Measurements from ENCODE around the gene LTV1. TPM values are rescaled to one million over a fixed set of nuclear protein-coding genes. Genes with fewer than 3 reads are reported as not detected.
"Not testable (repeated sequence)": the region's sequence is repeated elsewhere in the genome, so short reads cannot be mapped to it uniquely, and the experiment has no call there.

The LTV1 gene
- total RNA-seq, 1 donor from 2014 or later = 11.8 TPM

GRCh38 chr6:143842461-143842901 lies 657 bp upstream of the LTV1 start:
- peak in 1 of 2 donors; percentile 54 for DNase-seq (ENCODE audit: low read depth in 2 of 2)

- no peak for DNase-seq (ENCODE audit: low read depth in 2 of 2)
These were observed 500 bp downstream of the LTV1 start for GRCh38 chr6:143843677-143843999.

- peak in 1 of 2 donors; percentile 13 for DNase-seq (ENCODE audit: low read depth in 2 of 2)
These were observed 868 bp downstream of the LTV1 start for GRCh38 chr6:143844006-143844405.

GRCh38 chr6:143845033-143845432 lies 1.9 kb downstream of the LTV1 start:
- DNase-seq (ENCODE audit: low read depth in 2 of 2) = no peak

GRCh38 chr6:143851706-143852105 lies 8.6 kb downstream of the LTV1 start:
- DNase-seq (ENCODE audit: low read depth in 2 of 2) = not testable (repeated sequence)

DNA sequence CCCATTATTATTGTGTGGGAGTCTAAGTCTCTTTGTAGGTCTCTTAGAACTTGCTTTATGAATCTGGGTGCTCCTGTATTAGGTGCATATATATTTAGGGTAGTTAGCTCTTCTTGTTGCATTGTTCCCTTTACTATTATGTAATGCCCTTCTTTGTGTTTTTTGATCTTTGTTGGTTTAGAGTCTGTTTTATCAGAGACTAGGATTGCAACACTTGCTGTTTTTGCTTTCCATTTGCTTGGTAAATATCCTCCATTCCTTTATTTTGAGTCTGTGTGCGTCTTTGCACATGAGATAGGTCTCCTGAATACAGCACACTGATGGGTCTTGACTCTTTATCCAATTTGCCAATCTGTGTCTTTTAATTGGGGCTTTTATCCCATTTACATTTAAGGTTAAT lies 11.9 kb downstream of the LTV1 start:
- DNase-seq (ENCODE audit: low read depth in 2 of 2) = not testable (repeated sequence)

DNA sequence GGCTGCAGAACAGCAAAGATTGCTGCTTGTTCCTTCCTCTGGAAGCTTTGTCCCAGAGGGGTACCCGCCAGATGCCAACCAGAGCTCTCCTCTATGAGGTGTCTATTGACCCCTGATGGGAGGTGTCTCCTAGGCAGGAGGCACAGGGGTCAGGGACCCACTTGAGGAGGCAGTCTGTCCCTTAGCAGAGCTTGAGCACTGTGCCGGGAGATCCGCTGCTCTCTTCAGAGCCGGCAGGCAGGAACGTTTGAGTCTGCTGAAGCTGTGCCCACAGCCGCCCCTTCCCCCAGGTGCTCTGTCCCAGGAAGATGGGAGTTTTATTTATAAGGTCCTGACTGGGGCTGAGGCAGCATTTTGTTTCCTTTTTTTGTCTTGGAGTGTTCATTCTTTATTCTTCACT lies 13.6 kb downstream of the LTV1 start:
- not testable (repeated sequence) for DNase-seq (ENCODE audit: low read depth in 2 of 2)

DNA sequence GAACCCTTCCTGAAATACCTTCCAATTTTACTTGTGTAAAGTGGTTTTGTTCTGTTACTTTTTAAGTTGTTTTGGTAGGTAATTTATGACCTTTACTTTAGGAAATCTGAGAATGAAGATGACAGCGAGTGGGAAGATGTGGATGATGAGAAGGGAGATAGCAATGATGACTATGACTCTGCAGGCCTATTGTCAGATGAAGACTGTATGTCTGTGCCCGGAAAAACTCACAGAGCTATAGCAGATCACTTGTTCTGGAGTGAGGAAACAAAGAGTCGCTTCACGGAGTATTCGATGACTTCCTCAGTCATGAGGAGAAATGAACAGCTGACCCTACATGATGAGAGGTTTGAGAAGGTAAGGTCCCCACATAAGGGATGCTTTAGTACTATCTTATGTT lies 14.5 kb downstream of the LTV1 start:
- no peak for DNase-seq (ENCODE audit: low read depth in 2 of 2)

GRCh38 chr6:143859891-143860660 lies 16.9 kb downstream of the LTV1 start:
- DNase-seq (ENCODE audit: low read depth in 2 of 2) = no peak

GRCh38 chr6:143863771-143864170 lies 20.6 kb downstream of the LTV1 start:
- no peak for DNase-seq (ENCODE audit: low read depth in 2 of 2)

- no peak for DNase-seq (ENCODE audit: low read depth in 2 of 2)
These were observed 21.1 kb downstream of the LTV1 start, which contains the start of gene ZC2HC1B for GRCh38 chr6:143864234-143864633. Gene ZC2HC1B (plus strand): TSS chr6:143864474. CDS start chr6:143864540, 66 bp downstream.

DNA sequence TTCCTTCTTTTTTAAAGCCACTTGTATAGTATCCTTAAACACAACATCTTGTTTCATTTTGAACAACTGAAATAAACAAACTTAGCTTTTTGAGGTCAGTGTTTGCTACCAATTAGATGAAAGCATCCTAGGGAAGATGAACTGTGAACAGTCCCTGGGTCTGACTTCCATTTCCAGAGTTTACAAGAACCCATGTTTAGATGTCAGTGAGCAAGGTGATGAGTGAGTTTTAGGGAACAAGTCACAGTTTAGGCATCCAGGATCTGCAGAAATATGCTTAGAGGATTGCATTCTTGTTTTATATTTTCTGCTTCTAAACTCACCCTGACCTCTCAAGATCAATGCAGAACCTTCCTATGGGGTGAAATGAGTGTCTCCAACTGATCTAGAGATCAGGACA lies 24.1 kb downstream of the LTV1 start:
- no peak for DNase-seq (ENCODE audit: low read depth in 2 of 2)

DNA sequence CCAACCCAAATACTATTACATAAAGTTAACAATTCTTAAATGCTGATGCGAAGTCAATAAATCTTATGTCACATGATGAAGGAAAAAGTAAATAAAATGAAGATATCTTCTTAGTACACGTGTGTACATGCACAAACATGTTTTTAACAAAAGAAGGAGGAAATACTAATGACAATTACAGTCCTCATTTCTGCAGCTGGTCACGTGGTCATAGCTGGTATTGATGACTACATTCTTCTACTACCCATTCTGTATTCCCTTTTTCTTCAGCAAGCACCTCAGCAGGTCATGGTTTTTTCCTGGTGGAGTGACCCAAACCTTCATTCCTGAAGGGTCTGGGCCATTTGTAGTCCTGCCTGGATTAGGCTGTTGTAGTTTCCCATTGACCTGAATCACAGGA lies 25.7 kb downstream of the LTV1 start:
- not testable (repeated sequence) for DNase-seq (ENCODE audit: low read depth in 2 of 2)

DNA sequence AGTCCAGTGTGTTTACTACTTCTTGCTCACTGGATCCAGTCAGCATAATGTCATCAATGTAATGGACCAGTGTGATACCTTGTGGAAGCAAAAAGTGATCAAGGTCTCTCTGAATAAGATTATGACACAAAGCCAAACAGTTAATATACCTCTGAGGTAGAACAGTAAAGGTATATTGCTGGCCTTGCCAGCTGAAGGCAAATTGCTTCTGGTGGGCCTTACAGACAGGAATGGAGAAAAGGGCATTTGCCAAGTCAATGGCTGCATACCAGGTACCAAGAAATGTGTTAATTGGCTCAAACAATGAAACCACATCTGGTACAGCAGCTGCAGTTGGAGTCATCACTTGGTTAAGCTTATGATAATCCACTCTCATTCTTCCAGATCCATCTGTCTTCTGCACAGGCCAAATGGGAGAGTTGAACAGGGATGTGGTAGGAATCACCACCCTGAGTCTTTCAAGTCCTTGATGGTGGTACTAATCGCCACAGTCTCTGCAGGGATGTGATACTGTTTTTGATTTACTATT lies 28.1 kb downstream of the LTV1 start:
- not testable (repeated sequence) for DNase-seq (ENCODE audit: low read depth in 2 of 2)

- DNase-seq (ENCODE audit: low read depth in 2 of 2) = no peak
These were observed 29.1 kb downstream of the LTV1 start for GRCh38 chr6:143872201-143872600.

DNA sequence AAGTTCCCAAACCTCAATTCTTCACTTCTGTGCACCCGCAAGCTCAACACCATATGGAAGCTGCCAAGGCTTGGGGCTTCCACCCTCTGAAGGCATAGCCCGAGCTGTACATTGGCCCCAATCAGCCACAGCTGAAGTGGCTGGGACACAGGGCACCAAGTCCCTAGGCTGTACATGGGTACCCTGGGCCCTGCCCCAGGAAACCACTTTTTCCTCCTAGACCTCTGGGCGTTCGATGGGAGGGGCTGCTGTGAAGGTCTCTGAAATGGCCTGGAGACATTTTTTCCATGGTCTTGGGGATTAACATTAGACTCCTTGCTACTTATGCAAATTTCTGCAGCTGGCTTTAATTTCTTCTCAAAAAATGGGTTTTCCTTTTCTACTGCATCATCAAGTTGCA lies 30.5 kb downstream of the LTV1 start:
- DNase-seq (ENCODE audit: low read depth in 2 of 2) = not testable (repeated sequence)

DNA sequence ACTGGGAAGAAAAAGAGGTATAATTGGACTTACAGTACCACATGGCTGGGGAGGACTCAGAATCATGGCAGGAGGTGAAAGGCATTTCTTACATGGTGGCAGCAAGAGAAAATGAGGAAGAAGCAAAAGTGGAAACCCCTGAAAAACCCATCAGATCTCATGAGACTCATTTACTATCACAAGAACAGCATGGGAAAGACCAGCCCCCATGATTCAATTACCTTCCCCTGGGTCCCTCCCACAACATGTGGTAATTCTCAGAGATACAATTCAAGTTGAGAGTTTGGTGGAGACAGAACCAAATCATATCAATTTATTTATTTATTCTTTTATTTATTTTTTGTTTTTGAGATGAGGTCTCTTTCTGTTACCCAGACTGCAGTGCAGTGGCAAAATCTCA lies 31.4 kb downstream of the LTV1 start:
- DNase-seq (ENCODE audit: low read depth in 2 of 2) = not testable (repeated sequence)

DNA sequence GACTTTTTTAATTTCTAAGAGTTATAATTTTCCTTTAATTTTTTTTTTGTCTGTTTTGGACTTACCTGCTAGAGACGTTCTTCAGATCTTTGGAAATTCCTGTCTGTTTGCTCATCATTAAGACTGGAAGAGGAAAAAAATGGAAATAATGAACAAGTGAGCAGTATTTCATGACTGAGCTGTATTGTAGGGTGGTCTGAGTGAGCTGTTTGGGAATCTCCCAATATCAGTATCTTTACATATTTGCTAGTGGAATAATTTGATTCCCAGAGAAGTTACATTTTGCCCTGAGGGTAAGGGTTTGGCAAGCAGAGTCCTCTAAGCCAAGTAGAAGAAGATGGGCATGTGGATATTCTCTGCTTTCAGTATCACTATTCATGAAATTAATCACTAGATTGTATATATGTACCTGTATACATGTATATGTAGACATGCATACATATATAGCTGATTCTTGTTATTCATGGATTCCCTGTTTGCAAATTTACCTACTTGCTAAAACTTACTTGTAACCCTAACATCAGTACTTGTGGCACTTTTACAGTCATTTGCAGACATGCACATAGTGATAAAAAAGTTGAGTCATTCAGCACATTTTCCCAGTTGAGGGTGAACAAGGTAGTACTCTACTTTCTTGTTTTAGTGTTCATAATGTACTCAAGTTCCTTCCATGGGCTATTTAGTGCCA lies 34.6 kb downstream of the LTV1 start:
- DNase-seq (ENCODE audit: low read depth in 2 of 2) = no peak

- DNase-seq (ENCODE audit: low read depth in 2 of 2) = no peak
These were observed 35.2 kb downstream of the LTV1 start for GRCh38 chr6:143878272-143878760.

- no peak for DNase-seq (ENCODE audit: low read depth in 2 of 2)
These were observed 37.3 kb downstream of the LTV1 start for GRCh38 chr6:143880412-143880811.

GRCh38 chr6:143882401-143882930 lies 39.3 kb downstream of the LTV1 start:
- no peak for DNase-seq (ENCODE audit: low read depth in 2 of 2)

GRCh38 chr6:143884216-143884900 lies 41.2 kb downstream of the LTV1 start:
- no peak for DNase-seq (ENCODE audit: low read depth in 2 of 2)

Data from dermis microvascular lymphatic vessel endothelial cell (primary cell).